Measurements from ENCODE around the gene KCNT2.
A peak's percentile ranks its signal among the peaks of the same experiment; 100 is the strongest.

Gene KCNT2

GRCh38 chr1:196260270-196260669 is 348.0 kb downstream of the KCNT2 start:
- no peak overlapping the region for H3K4me3 ChIP-seq (ENCODE audit: control insufficient read depth, low read depth, low read length)
- DNase-seq (ENCODE audit: low read depth) = no peak
- TF ChIP-seq CTCF (conservative IDR thresholded peaks at IDR 0.05; ENCODE audit: control insufficient read depth, insufficient read depth, low read depth, low read length) = no peak

GRCh38 chr1:196259316-196259715 is 348.9 kb downstream of the KCNT2 start:
- TF ChIP-seq CTCF (conservative IDR thresholded peaks at IDR 0.05; ENCODE audit: control insufficient read depth, insufficient read depth, low read depth, low read length) = no peak
- no peak for DNase-seq (ENCODE audit: low read depth)
- no peak overlapping the region for H3K4me3 ChIP-seq (ENCODE audit: control insufficient read depth, low read depth, low read length)

GRCh38 chr1:196255762-196256161 is 352.5 kb downstream of the KCNT2 start:
- no peak for TF ChIP-seq CTCF (conservative IDR thresholded peaks at IDR 0.05; ENCODE audit: control insufficient read depth, insufficient read depth, low read depth, low read length)
- no peak overlapping the region for H3K4me3 ChIP-seq (ENCODE audit: control insufficient read depth, low read depth, low read length)
- DNase-seq (ENCODE audit: low read depth) = no peak

GRCh38 chr1:196229546-196229945 is 378.7 kb downstream of the KCNT2 start:
- no peak overlapping the region for H3K4me3 ChIP-seq (ENCODE audit: control insufficient read depth, low read depth, low read length)
- no peak for TF ChIP-seq CTCF (conservative IDR thresholded peaks at IDR 0.05; ENCODE audit: control insufficient read depth, insufficient read depth, low read depth, low read length)
- no peak for DNase-seq (ENCODE audit: low read depth)

- DNase-seq (ENCODE audit: low read depth) = no peak
- no peak overlapping the region for H3K4me3 ChIP-seq (ENCODE audit: control insufficient read depth, low read depth, low read length)
- TF ChIP-seq CTCF (conservative IDR thresholded peaks at IDR 0.05; ENCODE audit: control insufficient read depth, insufficient read depth, low read depth, low read length) = no peak
Observed at GRCh38 chr1:196214866-196215265, 393.4 kb downstream of the KCNT2 start.

- DNase-seq (ENCODE audit: low read depth) = peak; percentile 88
- TF ChIP-seq CTCF (conservative IDR thresholded peaks at IDR 0.05; ENCODE audit: control insufficient read depth, insufficient read depth, low read depth, low read length) = no peak
- no peak overlapping the region for H3K4me3 ChIP-seq (ENCODE audit: control insufficient read depth, low read depth, low read length)
Observed at GRCh38 chr1:196209983-196210382, 398.3 kb downstream of the KCNT2 start.

- H3K4me3 ChIP-seq (ENCODE audit: control insufficient read depth, low read depth, low read length) = no peak overlapping the region
- TF ChIP-seq CTCF (conservative IDR thresholded peaks at IDR 0.05; ENCODE audit: control insufficient read depth, insufficient read depth, low read depth, low read length) = no peak
- peak; percentile 51 for DNase-seq (ENCODE audit: low read depth)
Observed at GRCh38 chr1:196209265-196209664, 399.0 kb downstream of the KCNT2 start.
